ENCODE results near the gene SPINK2. TPM values are rescaled to one million over a fixed set of nuclear protein-coding genes. Genes with fewer than 3 reads are reported as not detected.

The SPINK2 gene
- total RNA-seq, 1 donor = not detected

DNA sequence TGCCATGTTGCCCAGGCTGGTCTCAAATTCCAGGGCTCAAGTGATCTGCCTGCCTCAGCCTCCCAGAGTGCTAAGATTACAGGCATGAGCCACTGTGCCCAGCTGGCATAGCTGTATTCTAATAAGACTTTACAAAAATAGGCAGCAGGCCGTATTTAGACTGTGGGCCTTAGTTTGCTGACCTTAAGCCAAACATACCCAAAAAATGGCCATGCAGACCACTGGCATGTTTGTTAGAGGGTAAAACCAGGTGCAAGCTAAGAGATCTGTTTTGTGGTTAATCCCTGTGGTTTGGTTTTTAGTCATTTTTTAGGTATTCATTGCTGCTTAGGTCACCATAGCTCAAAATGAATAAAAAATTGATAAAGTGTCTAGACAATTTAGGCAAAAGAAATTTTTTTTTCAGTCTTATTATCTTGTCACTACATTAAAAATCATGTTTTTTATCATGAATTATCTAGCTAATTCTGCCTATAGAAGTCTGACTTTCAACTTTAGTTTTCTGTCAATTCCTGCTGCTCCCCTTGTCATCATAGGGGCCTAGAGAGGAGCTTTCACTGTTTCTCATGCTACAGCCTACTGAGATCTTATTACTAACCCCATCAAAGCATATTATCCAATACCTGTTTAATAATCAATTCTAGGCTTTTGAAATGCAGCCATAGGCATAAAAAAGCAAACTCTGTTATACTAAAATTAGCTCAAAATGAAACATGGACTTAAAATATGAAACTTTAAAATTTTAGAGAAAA lies 7.5 kb upstream of the SPINK2 start:
- peak; percentile 34 for DNase-seq (ENCODE audit: low read depth)
- TF ChIP-seq, protein P1, sequence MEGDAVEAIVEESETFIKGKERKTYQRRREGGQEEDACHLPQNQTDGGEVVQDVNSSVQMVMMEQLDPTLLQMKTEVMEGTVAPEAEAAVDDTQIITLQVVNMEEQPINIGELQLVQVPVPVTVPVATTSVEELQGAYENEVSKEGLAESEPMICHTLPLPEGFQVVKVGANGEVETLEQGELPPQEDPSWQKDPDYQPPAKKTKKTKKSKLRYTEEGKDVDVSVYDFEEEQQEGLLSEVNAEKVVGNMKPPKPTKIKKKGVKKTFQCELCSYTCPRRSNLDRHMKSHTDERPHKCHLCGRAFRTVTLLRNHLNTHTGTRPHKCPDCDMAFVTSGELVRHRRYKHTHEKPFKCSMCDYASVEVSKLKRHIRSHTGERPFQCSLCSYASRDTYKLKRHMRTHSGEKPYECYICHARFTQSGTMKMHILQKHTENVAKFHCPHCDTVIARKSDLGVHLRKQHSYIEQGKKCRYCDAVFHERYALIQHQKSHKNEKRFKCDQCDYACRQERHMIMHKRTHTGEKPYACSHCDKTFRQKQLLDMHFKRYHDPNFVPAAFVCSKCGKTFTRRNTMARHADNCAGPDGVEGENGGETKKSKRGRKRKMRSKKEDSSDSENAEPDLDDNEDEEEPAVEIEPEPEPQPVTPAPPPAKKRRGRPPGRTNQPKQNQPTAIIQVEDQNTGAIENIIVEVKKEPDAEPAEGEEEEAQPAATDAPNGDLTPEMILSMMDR (IDR thresholded peaks at IDR 0.05; ENCODE audit: insufficient read depth, low read depth, low read length) = no peak
- no peak overlapping the region for H3K4me3 ChIP-seq (ENCODE audit: low read depth, low read length)

DNA sequence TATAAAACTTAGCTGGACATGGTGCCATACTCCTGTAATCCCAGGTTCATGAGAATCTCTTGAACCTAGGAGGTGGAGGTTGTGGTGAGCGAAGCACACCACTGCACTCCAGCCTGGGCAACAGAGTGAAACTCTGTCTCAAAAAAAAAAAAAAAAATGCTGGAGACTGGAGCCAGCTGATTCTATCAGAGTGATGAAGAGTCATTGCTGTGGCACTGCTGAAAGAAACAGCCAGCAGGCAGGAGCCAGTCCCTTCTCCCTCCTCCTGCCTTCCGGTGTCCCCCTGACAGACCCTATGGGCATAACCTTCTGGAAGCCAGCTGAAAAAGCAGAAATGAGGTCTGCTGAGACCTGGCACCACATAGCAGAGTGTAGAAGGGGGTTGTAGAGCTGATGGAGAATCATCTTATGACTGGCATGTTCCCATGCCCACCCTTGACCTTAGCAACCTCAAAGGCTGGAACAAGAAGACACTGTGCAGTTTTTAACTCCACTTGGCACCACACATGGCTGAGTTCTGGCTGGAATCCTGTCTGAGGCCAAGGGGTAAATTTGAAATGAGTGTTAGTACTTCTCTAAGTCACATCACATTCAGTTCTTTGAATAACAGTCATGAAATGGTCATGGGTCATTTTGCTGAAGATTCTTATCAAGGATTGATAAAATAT lies 2.6 kb upstream of the SPINK2 start:
- no peak overlapping the region for H3K4me3 ChIP-seq (ENCODE audit: low read depth, low read length)
- TF ChIP-seq, protein P1 (IDR thresholded peaks at IDR 0.05; ENCODE audit: insufficient read depth, low read depth, low read length) = no peak
- no peak for DNase-seq (ENCODE audit: low read depth)

DNA sequence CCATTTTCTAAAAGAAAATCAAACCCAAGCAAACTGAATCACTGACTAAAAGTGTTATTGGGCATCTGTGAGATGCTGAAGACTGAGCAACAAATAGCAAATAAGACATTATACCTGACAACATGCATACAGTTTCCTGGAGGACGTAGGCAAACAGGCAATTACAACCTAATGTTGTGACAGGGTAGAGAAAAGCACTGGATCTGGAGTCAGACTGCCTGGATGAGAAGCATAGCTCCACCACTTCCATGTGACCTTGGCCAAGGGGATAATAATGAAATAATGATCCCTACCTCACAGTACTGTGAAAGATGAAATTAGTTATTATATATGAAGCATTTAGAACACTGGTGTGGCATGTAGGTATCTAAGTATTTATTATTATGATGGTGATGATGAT lies 2.7 kb downstream of the SPINK2 start:
- no peak for DNase-seq (ENCODE audit: low read depth)
- TF ChIP-seq, protein P1 (IDR thresholded peaks at IDR 0.05; ENCODE audit: insufficient read depth, low read depth, low read length) = no peak
- H3K4me3 ChIP-seq (ENCODE audit: low read depth, low read length) = no peak overlapping the region

DNA sequence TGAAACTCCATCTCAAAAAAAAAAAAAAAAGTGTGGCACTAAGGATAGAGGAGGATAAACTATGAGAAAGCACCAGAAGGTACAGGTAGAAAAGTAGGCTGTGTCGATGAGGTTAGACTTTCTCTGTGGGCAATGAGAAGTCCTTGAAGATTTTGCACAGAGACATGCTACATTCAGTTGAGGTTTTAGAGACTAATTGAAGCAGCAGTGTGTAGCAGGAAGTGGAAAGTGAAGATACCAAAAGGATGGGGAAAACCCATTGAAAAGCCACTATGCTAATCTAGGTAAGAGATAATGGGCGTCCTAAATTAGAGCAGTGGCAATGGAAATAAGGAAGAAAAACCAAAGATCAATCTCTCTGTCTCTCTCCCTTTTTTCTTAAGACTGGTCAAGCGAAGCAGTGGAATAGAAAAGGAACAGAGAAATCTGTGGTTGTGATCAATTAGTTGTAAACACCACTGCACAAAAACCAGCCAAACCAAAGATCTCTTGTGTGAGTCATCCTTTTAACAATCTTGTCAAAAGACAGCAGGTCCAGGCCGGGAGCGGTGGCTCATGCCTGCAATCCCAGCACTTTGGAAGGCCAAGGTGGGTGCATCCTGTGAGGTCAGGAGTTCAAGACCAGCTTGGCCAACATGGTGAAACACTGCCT lies 3.5 kb downstream of the SPINK2 start:
- TF ChIP-seq, protein P1 (IDR thresholded peaks at IDR 0.05; ENCODE audit: insufficient read depth, low read depth, low read length) = no peak
- peak; percentile 35 for DNase-seq (ENCODE audit: low read depth)
- H3K4me3 ChIP-seq (ENCODE audit: low read depth, low read length) = no peak overlapping the region

DNA sequence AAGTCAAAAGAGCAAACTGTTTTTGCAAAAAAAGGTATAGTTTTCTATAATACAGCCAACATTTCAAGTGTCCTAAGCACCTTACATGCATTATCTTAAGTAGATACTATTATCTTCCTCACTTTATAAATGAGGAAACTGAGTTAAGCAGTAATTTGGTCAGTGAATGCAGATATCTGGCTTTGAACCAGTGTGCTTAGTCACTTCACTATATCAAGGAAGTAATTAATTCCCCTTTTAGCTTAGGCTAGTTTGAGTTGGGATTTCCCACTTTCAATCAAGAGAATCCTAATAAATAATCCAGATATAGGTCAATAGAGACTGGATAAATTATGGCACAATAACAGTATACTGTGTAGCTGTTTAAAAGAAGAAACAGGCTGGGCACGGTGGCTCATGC lies 14.8 kb downstream of the SPINK2 start:
- TF ChIP-seq, protein P1 (IDR thresholded peaks at IDR 0.05; ENCODE audit: insufficient read depth, low read depth, low read length) = no peak
- no peak for DNase-seq (ENCODE audit: low read depth)
- no peak overlapping the region for H3K4me3 ChIP-seq (ENCODE audit: low read depth, low read length)

DNA sequence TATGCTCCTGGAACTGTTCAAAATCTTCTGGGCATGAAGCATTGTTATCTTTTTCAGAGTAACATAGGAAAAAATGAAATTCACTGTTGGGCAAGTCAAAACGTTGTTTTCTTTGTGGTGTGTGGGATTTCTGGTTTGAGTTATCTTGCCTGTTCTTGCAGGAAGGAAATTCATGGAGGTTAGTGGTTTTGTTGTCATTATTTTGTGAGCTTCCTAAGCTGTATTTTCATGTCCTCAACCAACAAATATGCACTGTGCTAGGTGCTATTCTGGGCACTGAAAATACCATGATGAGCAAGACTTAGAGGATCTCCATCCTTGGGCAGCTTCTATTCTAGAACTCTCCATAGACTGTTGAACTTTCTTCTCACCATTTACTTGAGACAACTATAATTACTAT lies 16.9 kb downstream of the SPINK2 start:
- H3K4me3 ChIP-seq (ENCODE audit: low read depth, low read length) = no peak overlapping the region
- TF ChIP-seq, protein P1 (IDR thresholded peaks at IDR 0.05; ENCODE audit: insufficient read depth, low read depth, low read length) = no peak
- DNase-seq (ENCODE audit: low read depth) = peak; percentile 41
